K562 (cell line): ENCODE results near the gene CYS1. TPM values are rescaled to one million over a fixed set of nuclear protein-coding genes. Genes with fewer than 3 reads are reported as not detected.
A peak's percentile ranks its signal among the peaks of the same experiment; 100 is the strongest.

Experiments
- ATF3 ChIP-seq, 2 experiments: fragments of 450-650 bp in 1 of 2; sonication (generic) in 1 of 2; formaldehyde crosslinking in 1 of 2; IDR thresholded peaks in 1 of 2; conservative IDR thresholded peaks in 1 of 2; 2 replicates each; pipeline versions ENCODE4 v1.6.1 to v1.8.1; 2016 to 2023; ENCODE audit warnings: mild to moderate bottlenecking in 2 of 2, moderate library complexity in 2 of 2, inconsistent platforms in 1 of 2, missing genetic modification reagents in 1 of 2
- CBX5 ChIP-seq: IDR thresholded peaks from 2 replicates; pipeline ENCODE4 v1.6.1; 2014; ENCODE audit warnings: low read depth, borderline replicate concordance
- CEBPZ ChIP-seq: fragments of 150-350 bp; IDR thresholded peaks from 2 replicates; pipeline ENCODE4 v1.6.1; 2014; ENCODE audit warnings: low read depth, mild to moderate bottlenecking, low read length, borderline replicate concordance
- GABPB2 ChIP-seq: fragments of 250-450 bp; sonication (Bioruptor Pico); conservative IDR thresholded peaks from 2 replicates; pipeline ENCODE4 v1.5.1; 2021; ENCODE audit warnings: mild to moderate bottlenecking
- GTF2E2 ChIP-seq: fragments of 200-800 bp; sonication (Bioruptor generic); IDR thresholded peaks from 2 replicates; pipeline ENCODE4 v1.6.1; 2016; ENCODE audit warnings: missing genetic modification characterization, missing compliant biosample characterization
- HDAC2 ChIP-seq: fragments of 450-650 bp; IDR thresholded peaks from 2 replicates; pipeline ENCODE4 v1.6.1; 2016; ENCODE audit warnings: mild to moderate bottlenecking
- ILF3 ChIP-seq: fragments of 450-650 bp; IDR thresholded peaks from 2 replicates; pipeline ENCODE4 v1.6.1; 2018; ENCODE audit warnings: antibody characterized with exemption, mild to moderate bottlenecking, moderate library complexity, borderline replicate concordance
- KDM4B ChIP-seq, 2 experiments: fragments of 450-650 bp in 1 of 2; sonication (generic) in 1 of 2; IDR thresholded peaks; 2 replicates each; pipeline ENCODE4 v1.6.1; 2016 to 2017; ENCODE audit warnings: borderline replicate concordance in 2 of 2, antibody characterized with exemption in 1 of 2, low read depth in 1 of 2, mild to moderate bottlenecking in 1 of 2
- PREB ChIP-seq: sonication (generic); formaldehyde crosslinking; IDR thresholded peaks from 2 replicates; pipeline ENCODE4 v1.8.1; 2023; ENCODE audit warnings: mild to moderate bottlenecking, missing genetic modification reagents
- RBBP5 ChIP-seq: fragments of 200-600 bp; sonication (generic); IDR thresholded peaks from 2 replicates; pipeline ENCODE4 v1.6.1; 2012; ENCODE audit warnings: borderline replicate concordance, mild to moderate bottlenecking, low read length, control low read depth, inconsistent platforms; ENCODE audit not compliant: insufficient read depth, poor library complexity, severe bottlenecking
- STAT5A ChIP-seq: IDR thresholded peaks from 2 replicates; pipeline ENCODE4 v1.6.1; 2012; ENCODE audit warnings: low read length, inconsistent platforms, borderline replicate concordance
- polyA plus RNA-seq, 8 experiments: library from polyadenylated mRNA; depleted of rRNA in 4 of 8; stranded (reverse) in 5 of 8; unstranded in 3 of 8; fragments of >200 nt; fragmentation: Nextera tagmentation in 2 of 8; fragmentation: Illumina TruSeq in 1 of 8; extraction: Ambion mirVana in 2 of 8; extraction: Trizol in 1 of 8; gene quantifications; 2 replicates each; pipeline versions ENCODE4 v1.2.1 to v1.2.3, GENCODE V29; 2011 to 2014; ENCODE audit warnings: inconsistent platforms in 1 of 8, missing spikeins in 1 of 8
- total RNA-seq, 7 experiments: library from RNA; depleted of rRNA in 6 of 7; stranded (reverse); fragments of >200 nt in 6 of 7; fragmentation: Illumina TruSeq in 2 of 7; extraction: Trizol in 2 of 7; gene quantifications; 2 replicates each; pipeline versions ENCODE4 v1.2.1 to v1.2.3, GENCODE V29; 2011 to 2021; ENCODE audit warnings: low replicate concordance in 1 of 7
- TF ChIP-seq, protein P1 (sequence below): fragments of 200-400 bp; formaldehyde crosslinking; IDR thresholded peaks from 2 replicates; pipeline ENCODE4 v1.6.1; 2017; ENCODE audit warnings: mild to moderate bottlenecking, low read depth, low read length, moderate library complexity
- TF ChIP-seq, protein P2 (sequence below): fragments of 250-450 bp; sonication (Bioruptor Pico); IDR thresholded peaks from 2 replicates; pipeline ENCODE4 v1.8.0; 2021; ENCODE audit warnings: moderate library complexity, mild to moderate bottlenecking, inconsistent platforms
- TF ChIP-seq, protein P3 (sequence below): fragments of 450-650 bp; formaldehyde crosslinking; IDR thresholded peaks from 2 replicates; pipeline ENCODE4 v1.4.0; 2022; ENCODE audit warnings: mild to moderate bottlenecking, moderate library complexity

CYS1 gene
- total and polyA plus RNA-seq, 9 of the 15 experiments (the other 6 are each of a cell fraction or from before 2014, with no cell fraction given), result 0.11 to 0.13 TPM; not detected in 7

GRCh38 chr2:10042301-10043161 lies 37.7 kb downstream of the CYS1 start (continued):
- TF ChIP-seq ATF3 (IDR thresholded peaks at IDR 0.05) (no peak), ATF3 (CRISPR knock-in tag; conservative IDR thresholded peaks at IDR 0.05) (no peak), GTF2E2 (tag) (no peak), RBBP5 (no peak), HDAC2 (0 out of 2 replicates have a peak, but pooled peaks have one; percentile 28), CBX5 (no peak), CEBPZ (no peak), ILF3 (no peak), PREB (CRISPR knock-in tag) (no peak), STAT5A (no peak), GABPB2 (CRISPR knock-in tag) (no peak), KDM4B (IDR thresholded peaks at IDR 0.05; ENCODE audit: borderline replicate concordance in 2 of 2, low read depth in 1 of 2) (no peak)
- TF ChIP-seq, protein P1, sequence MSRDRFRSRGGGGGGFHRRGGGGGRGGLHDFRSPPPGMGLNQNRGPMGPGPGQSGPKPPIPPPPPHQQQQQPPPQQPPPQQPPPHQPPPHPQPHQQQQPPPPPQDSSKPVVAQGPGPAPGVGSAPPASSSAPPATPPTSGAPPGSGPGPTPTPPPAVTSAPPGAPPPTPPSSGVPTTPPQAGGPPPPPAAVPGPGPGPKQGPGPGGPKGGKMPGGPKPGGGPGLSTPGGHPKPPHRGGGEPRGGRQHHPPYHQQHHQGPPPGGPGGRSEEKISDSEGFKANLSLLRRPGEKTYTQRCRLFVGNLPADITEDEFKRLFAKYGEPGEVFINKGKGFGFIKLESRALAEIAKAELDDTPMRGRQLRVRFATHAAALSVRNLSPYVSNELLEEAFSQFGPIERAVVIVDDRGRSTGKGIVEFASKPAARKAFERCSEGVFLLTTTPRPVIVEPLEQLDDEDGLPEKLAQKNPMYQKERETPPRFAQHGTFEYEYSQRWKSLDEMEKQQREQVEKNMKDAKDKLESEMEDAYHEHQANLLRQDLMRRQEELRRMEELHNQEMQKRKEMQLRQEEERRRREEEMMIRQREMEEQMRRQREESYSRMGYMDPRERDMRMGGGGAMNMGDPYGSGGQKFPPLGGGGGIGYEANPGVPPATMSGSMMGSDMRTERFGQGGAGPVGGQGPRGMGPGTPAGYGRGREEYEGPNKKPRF, result no peak
- TF ChIP-seq, protein P2, sequence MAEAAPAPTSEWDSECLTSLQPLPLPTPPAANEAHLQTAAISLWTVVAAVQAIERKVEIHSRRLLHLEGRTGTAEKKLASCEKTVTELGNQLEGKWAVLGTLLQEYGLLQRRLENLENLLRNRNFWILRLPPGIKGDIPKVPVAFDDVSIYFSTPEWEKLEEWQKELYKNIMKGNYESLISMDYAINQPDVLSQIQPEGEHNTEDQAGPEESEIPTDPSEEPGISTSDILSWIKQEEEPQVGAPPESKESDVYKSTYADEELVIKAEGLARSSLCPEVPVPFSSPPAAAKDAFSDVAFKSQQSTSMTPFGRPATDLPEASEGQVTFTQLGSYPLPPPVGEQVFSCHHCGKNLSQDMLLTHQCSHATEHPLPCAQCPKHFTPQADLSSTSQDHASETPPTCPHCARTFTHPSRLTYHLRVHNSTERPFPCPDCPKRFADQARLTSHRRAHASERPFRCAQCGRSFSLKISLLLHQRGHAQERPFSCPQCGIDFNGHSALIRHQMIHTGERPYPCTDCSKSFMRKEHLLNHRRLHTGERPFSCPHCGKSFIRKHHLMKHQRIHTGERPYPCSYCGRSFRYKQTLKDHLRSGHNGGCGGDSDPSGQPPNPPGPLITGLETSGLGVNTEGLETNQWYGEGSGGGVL (CRISPR knock-in tag), result no peak
- TF ChIP-seq, protein P3, sequence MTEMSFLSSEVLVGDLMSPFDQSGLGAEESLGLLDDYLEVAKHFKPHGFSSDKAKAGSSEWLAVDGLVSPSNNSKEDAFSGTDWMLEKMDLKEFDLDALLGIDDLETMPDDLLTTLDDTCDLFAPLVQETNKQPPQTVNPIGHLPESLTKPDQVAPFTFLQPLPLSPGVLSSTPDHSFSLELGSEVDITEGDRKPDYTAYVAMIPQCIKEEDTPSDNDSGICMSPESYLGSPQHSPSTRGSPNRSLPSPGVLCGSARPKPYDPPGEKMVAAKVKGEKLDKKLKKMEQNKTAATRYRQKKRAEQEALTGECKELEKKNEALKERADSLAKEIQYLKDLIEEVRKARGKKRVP (CRISPR knock-in tag), result 0 out of 2 replicates have a peak, but pooled peaks have one; percentile 21
